ENCODE measurements around the gene ADM. TPM values are rescaled to one million over a fixed set of nuclear protein-coding genes. Genes with fewer than 3 reads are reported as not detected.

The ADM gene, protein sequence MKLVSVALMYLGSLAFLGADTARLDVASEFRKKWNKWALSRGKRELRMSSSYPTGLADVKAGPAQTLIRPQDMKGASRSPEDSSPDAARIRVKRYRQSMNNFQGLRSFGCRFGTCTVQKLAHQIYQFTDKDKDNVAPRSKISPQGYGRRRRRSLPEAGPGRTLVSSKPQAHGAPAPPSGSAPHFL
- total RNA-seq: 22.2 and 31.4 TPM in 2 replicates

DNA sequence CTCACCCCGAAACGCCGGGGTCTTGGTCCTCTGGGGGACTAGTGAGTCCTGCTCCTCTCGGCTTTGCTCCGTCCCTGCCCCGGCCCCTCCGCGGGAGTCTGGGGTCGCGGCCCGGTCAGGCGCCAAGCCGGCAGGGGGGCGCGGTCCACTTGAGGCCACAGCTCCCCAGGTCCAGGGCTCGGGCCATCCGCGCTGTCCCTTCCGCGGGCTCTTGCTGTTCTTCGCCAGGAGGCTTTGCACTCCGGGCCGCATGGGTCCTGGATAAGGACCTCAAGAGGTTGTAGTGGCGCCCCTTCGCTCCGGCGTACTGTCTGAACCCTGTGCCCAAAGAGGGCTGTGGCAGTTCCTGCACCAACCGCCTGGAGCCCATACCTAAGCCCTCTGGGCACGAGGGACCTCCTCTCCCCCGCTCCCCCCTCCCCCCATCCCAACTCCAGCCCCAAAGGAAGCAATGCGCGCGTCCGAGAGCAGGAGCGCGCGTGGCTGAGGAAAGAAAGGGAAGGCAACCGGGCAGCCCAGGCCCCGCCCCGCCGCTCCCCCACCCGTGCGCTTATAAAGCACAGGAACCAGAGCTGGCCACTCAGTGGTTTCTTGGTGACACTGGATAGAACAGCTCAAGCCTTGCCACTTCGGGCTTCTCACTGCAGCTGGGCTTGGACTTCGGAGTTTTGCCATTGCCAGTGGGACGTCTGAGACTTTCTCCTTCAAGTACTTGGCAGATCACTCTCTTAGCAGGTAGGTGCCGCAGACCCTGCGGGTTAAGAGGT, at the start of gene ADM:
ADM (plus strand) TSS at position 579 of the 767 bp plus-strand sequence. CDS start 628 bp downstream, outside the sequence.

GRCh38 chr11:10293423-10294289, 11.2 kb upstream of the ADM start, which contains the start of gene SBF2:
SBF2 (minus strand) TSS chr11:10294219; CDS start chr11:10294069, 150 bp downstream.

Other genes starting within 250 kb of the ADM start
- 14.0 and 25.9 TPM in 2 replicates for gene SBF2, start 10.9 kb upstream of the ADM start, total RNA-seq
- 4.8 and 5.4 TPM in 2 replicates for gene AMPD3, start 150.2 kb downstream of the ADM start, total RNA-seq
- gene RNF141, start 236.1 kb downstream of the ADM start, total RNA-seq: 11.8 and 13.2 TPM in 2 replicates

Data from mesangial cell (primary cell).